K562 (cell line): ENCODE data around the gene BCR. TPM values are rescaled to one million over a fixed set of nuclear protein-coding genes. Genes with fewer than 3 reads are reported as not detected.
A peak's percentile ranks its signal among the peaks of the same experiment; 100 is the strongest.

ENCODE experiments used
- ATAC-seq: fragments of 200-7000 bp; cut with Tn5 transposase; 3 replicates; pipeline ENCODE4 v1.9.1; 2020; ENCODE audit warnings: moderate library complexity
- BruUV-seq: library from RNA; stranded (reverse); fragments of 400-500 nt; replicated peaks from 2 replicates; lab custom pipeline; 2021; lab: Mats Ljungman, UMichigan
- CTCF ChIA-PET: fragments of 300-600 bp; formaldehyde crosslinking; extraction: SDS; loops from one replicate; lab custom pipeline; 2021; ENCODE audit warnings: low intra/inter-chr PET ratio; lab: Yijun Ruan, JAX
- POLR2A ChIA-PET: fragments of 300-600, 350-650 bp; sonication (Branson Sonifier 250); formaldehyde crosslinking; extraction: SDS; loops from one replicate; lab custom pipeline; 2021; ENCODE audit warnings: antibody characterized with exemption, inconsistent platforms; lab: Yijun Ruan, JAX
- DNase-seq, 4 experiments: peaks; one replicate each; pipeline versions ENCODE4 v3.0.0 to v3.0.0-alpha.2; 2011 to 2018; ENCODE audit warnings: low spot score in 3 of 4, mixed read lengths in 3 of 4; ENCODE audit errors: extremely low read depth in 1 of 4
- FAIRE-seq: peaks from 2 replicates; lab custom pipeline; 2011; peaks lifted over from hg19 to GRCh38; lab: Jason Lieb, UNC
- H2AFZ ChIP-seq: 2 replicates; pipeline ENCODE4 v1.6.0; 2011; ENCODE audit warnings: low read depth, low read length, control low read depth, inconsistent platforms
- H3K27ac ChIP-seq: fragments of 200-600 bp; 3 replicates; pipeline ENCODE4 v1.8.0; 2011; ENCODE audit warnings: low read depth, mild to moderate bottlenecking, control low read depth, inconsistent platforms, low read length, moderate library complexity, mixed read lengths; ENCODE audit errors: extremely low read depth
- H3K27me3 ChIP-seq, 2 experiments: fragments of 300-600 bp in 1 of 2; 2 replicates in 1 of 2; 3 replicates in 1 of 2; pipeline versions ENCODE4 v1.6.0 to v1.8.0; 2011; ENCODE audit warnings: inconsistent platforms in 2 of 2, low read length in 2 of 2, mild to moderate bottlenecking in 1 of 2, mixed read lengths in 1 of 2, moderate library complexity in 1 of 2; ENCODE audit not compliant: control insufficient read depth in 2 of 2, insufficient read depth in 2 of 2
- H3K36me3 ChIP-seq: fragments of 300-600 bp; 3 replicates; pipeline ENCODE4 v1.8.0; 2011; ENCODE audit warnings: mild to moderate bottlenecking, low read length, inconsistent platforms; ENCODE audit not compliant: control insufficient read depth, insufficient read depth
- H3K4me1 ChIP-seq, 2 experiments: fragments of 200-600 bp in 1 of 2; replicated peaks in 1 of 2; 2 replicates in 1 of 2; 3 replicates in 1 of 2; pipeline versions ENCODE4 v1.5.1 to v1.8.0; 2011; ENCODE audit warnings: inconsistent platforms in 2 of 2, low read length in 2 of 2, mild to moderate bottlenecking in 1 of 2, mixed read lengths in 1 of 2, moderate library complexity in 1 of 2; ENCODE audit not compliant: control insufficient read depth in 2 of 2, insufficient read depth in 2 of 2
- H3K4me2 ChIP-seq: 2 replicates; pipeline ENCODE4 v1.6.1; 2011; ENCODE audit warnings: low read length, control low read depth, inconsistent platforms, mixed read lengths; ENCODE audit not compliant: insufficient read depth
- H3K4me3 ChIP-seq: fragments of 200-600 bp; sonication (generic), shearing (Covaris generic); 2 replicates; pipeline ENCODE4 v1.5.1; 2016; ENCODE audit warnings: control low read depth, inconsistent platforms
- H3K79me2 ChIP-seq: fragments of 200-600 bp; 3 replicates; pipeline ENCODE4 v1.8.0; 2011; ENCODE audit warnings: low read length, inconsistent platforms; ENCODE audit not compliant: control insufficient read depth, insufficient read depth
- H3K9ac ChIP-seq, 2 experiments: 2 replicates each; pipeline versions ENCODE4 v1.6.0 to v1.6.1; 2011; ENCODE audit warnings: low read depth in 2 of 2, low read length in 2 of 2, control low read depth in 1 of 2, inconsistent platforms in 1 of 2, mild to moderate bottlenecking in 1 of 2, mixed read lengths in 1 of 2; ENCODE audit not compliant: insufficient read depth in 1 of 2
- H3K9me1 ChIP-seq: one replicate; pipeline ENCODE4 v1.6.0; 2011; ENCODE audit warnings: inconsistent platforms, mild to moderate bottlenecking, low read length, moderate library complexity; ENCODE audit not compliant: control insufficient read depth, insufficient read depth
- H3K9me3 ChIP-seq: replicated peaks from 2 replicates; pipeline ENCODE4 v1.5.1; 2011; ENCODE audit warnings: low read depth, low read length, inconsistent platforms; ENCODE audit not compliant: control insufficient read depth, insufficient read depth
- H4K20me1 ChIP-seq: replicated peaks from 2 replicates; pipeline ENCODE4 v1.6.1; 2011; ENCODE audit warnings: low read length, inconsistent platforms, mixed read lengths; ENCODE audit not compliant: control insufficient read depth, insufficient read depth
- ELF2 ChIP-seq: fragments of 250-450 bp; sonication (Bioruptor Pico); IDR thresholded peaks from 2 replicates; pipeline ENCODE4 v1.5.0; 2021; ENCODE audit warnings: mild to moderate bottlenecking
- FOXP1 ChIP-seq: sonication (generic); formaldehyde crosslinking; IDR thresholded peaks from 2 replicates; pipeline ENCODE4 v1.8.0; 2022; ENCODE audit warnings: mild to moderate bottlenecking, missing genetic modification reagents
- KDM4B ChIP-seq, 2 experiments: fragments of 450-650 bp in 1 of 2; sonication (generic) in 1 of 2; IDR thresholded peaks; 2 replicates each; pipeline ENCODE4 v1.6.1; 2016 to 2017; ENCODE audit warnings: borderline replicate concordance in 2 of 2, antibody characterized with exemption in 1 of 2, low read depth in 1 of 2, mild to moderate bottlenecking in 1 of 2
- NR2C1 ChIP-seq, 2 experiments: fragments of 450-650 bp; IDR thresholded peaks; 2 replicates each; pipeline ENCODE4 v1.6.1; 2017; ENCODE audit warnings: mild to moderate bottlenecking in 2 of 2, antibody characterized with exemption in 1 of 2, inconsistent platforms in 1 of 2, missing compliant biosample characterization in 1 of 2, missing genetic modification characterization in 1 of 2
- SIX5 ChIP-seq, 2 experiments: IDR thresholded peaks; 2 replicates each; pipeline ENCODE4 v1.6.1; 2011; ENCODE audit warnings: low read length in 2 of 2, borderline replicate concordance in 1 of 2, low read depth in 1 of 2, mild to moderate bottlenecking in 1 of 2, moderate library complexity in 1 of 2; ENCODE audit not compliant: insufficient read depth in 1 of 2
- SMARCA4 ChIP-seq: fragments of 450-650 bp; IDR thresholded peaks from 2 replicates; pipeline ENCODE4 v1.6.1; 2016
- TCF7L2 ChIP-seq: fragments of 150-350 bp; IDR thresholded peaks from 2 replicates; pipeline ENCODE4 v1.6.1; 2016; ENCODE audit warnings: low read depth, mild to moderate bottlenecking, low read length, moderate library complexity
- XRCC4 ChIP-seq: IDR thresholded peaks from one replicate; pipeline ENCODE4 v1.6.1; 2011; ENCODE audit not compliant: insufficient read depth, insufficient read length; ENCODE audit errors: extremely low read depth
- ZKSCAN1 ChIP-seq: fragments of 150-350 bp; IDR thresholded peaks from 2 replicates; pipeline ENCODE4 v1.6.1; 2016; ENCODE audit warnings: low read depth, low read length
- ZNF253 ChIP-seq: fragments of 250-450 bp; sonication (Bioruptor Pico); conservative IDR thresholded peaks from 2 replicates; pipeline ENCODE4 v1.6.1; 2021; ENCODE audit warnings: mild to moderate bottlenecking
- ZNF57 ChIP-seq: fragments of 450-650 bp; formaldehyde crosslinking; IDR thresholded peaks from 2 replicates; pipeline ENCODE4 v1.4.0; 2020; ENCODE audit warnings: mild to moderate bottlenecking, moderate library complexity
- ZNF778 ChIP-seq: fragments of 450-650 bp; formaldehyde crosslinking; IDR thresholded peaks from 2 replicates; pipeline ENCODE4 v1.4.0; 2020; ENCODE audit warnings: mild to moderate bottlenecking, moderate library complexity
- WGBS: fragments of 100-300 bp; shearing (Covaris generic); methylation state at CpG from one replicate; pipeline ENCODE4 v1.1.6; 2016; ENCODE audit warnings: low coverage, mixed read lengths; ENCODE audit not compliant: insufficient coverage; ENCODE audit errors: missing lambda C conversion rate; 5-methylcytosine and 5-hydroxymethylcytosine counted together
- in situ Hi-C: fragments of 300-500 bp; cut with MboI; formaldehyde crosslinking; loops from 4 replicates; pipeline ENCODE4 v1.15.0; 2018; ENCODE audit warnings: inconsistent platforms, mixed read lengths
- intact Hi-C: fragments of 100-400 bp; cut with micrococcal nuclease; formaldehyde crosslinking; loops from 2 replicates; pipeline ENCODE4 v1.14.2; 2022
- polyA plus RNA-seq, 8 experiments: library from polyadenylated mRNA; depleted of rRNA in 4 of 8; stranded (reverse) in 5 of 8; unstranded in 3 of 8; fragments of >200 nt; fragmentation: Nextera tagmentation in 2 of 8; fragmentation: Illumina TruSeq in 1 of 8; extraction: Ambion mirVana in 2 of 8; extraction: Trizol in 1 of 8; gene quantifications; 2 replicates each; pipeline versions ENCODE4 v1.2.1 to v1.2.3, GENCODE V29; 2011 to 2014; ENCODE audit warnings: inconsistent platforms in 1 of 8, missing spikeins in 1 of 8
- total RNA-seq, 7 experiments: library from RNA; depleted of rRNA in 6 of 7; stranded (reverse); fragments of >200 nt in 6 of 7; fragmentation: Illumina TruSeq in 2 of 7; extraction: Trizol in 2 of 7; gene quantifications; 2 replicates each; pipeline versions ENCODE4 v1.2.1 to v1.2.3, GENCODE V29; 2011 to 2021; ENCODE audit warnings: low replicate concordance in 1 of 7
- TF ChIP-seq, protein P1 (sequence below), 3 experiments: IDR thresholded peaks in 2 of 3; conservative IDR thresholded peaks in 1 of 3; 2 replicates each; pipeline ENCODE4 v1.5.1; 2011 to 2012; ENCODE audit warnings: low read length in 3 of 3, mild to moderate bottlenecking in 3 of 3, control low read depth in 2 of 3, improper control_type of control experiment in 1 of 3, inconsistent platforms in 1 of 3, low read depth in 1 of 3, mixed read lengths in 1 of 3, moderate library complexity in 1 of 3; ENCODE audit not compliant: insufficient read depth in 2 of 3
- TF ChIP-seq, protein P2 (sequence below), 2 experiments: fragments of 450-650 bp in 1 of 2; sonication (generic) in 1 of 2; formaldehyde crosslinking; conservative IDR thresholded peaks; 2 replicates each; pipeline versions ENCODE4 v1.4.0 to v1.8.1; 2020 to 2022; ENCODE audit warnings: mild to moderate bottlenecking in 1 of 2, missing genetic modification reagents in 1 of 2
- TF ChIP-seq, protein P3 (sequence below): fragments of 250-450 bp; sonication (Bioruptor Pico); IDR thresholded peaks from 2 replicates; pipeline ENCODE4 v1.4.0; 2020; ENCODE audit warnings: mild to moderate bottlenecking, moderate library complexity

Gene BCR
- total and polyA plus RNA-seq, 9 of the 15 experiments (the other 6 are each of a cell fraction or from before 2014, with no cell fraction given), result 0.41 to 150 (median 45.6) TPM

DNA sequence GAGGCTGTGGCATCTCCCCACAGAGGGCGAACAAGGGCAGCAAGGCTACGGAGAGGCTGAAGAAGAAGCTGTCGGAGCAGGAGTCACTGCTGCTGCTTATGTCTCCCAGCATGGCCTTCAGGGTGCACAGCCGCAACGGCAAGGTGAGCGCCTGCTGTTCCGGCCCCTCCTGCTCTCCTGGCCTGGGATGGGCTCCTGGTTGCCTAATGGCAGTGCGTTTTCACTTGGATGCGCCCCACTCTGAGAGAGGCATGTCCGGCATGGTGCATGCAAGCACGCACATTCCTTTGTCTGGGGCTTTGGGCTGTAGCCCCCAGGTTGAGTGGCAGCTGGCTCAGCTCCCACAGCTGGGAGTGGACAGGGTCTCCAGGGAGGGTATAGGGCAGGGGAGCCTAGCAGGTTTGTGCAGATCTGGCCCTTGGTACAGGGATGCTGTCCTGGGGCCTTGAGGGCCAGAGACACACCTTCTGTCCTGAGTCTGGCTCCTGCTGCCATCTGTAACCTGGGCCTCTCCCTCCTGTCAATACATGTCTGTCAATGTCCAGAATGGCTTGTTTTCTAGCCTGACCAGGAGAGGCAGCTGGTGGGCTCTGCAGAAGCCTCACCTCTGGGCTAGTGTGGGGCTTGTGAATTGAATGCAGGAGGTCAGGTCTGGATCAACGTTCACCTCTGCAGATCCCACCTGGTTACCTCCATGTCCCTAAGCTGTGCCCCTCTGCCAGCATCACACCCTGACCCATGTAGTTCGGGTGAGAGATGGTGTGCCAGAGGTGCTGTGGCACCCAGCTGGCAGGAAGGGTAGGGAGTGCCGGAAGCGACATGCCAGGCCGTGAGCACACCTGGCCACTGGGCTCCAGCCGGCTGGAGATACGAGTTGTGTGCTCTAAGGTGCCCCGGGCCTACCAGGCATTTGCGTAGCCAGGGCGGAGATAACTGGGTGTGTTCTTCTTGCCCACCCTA is 107.1 kb downstream of the BCR start:
- in situ Hi-C loops (no loop called here), intact Hi-C loops (loop anchor here (10.0 kb wide), 1 partner anchor 443 kb away; no protein-coding TSS in a partner anchor)
- Histone ChIP-seq H3K9me1 (peaks cover 20% of the 10 kb centered on the region), H3K9me3 (no peaks in the 10 kb centered on the region), H3K79me2 (no peaks in the 10 kb centered on the region), H3K4me2 (no peak overlapping the region), H2AFZ (no peak overlapping the region), H4K20me1 (peaks cover 61% of the 10 kb centered on the region), H3K36me3 (peaks cover 80% of the 10 kb centered on the region; the same call in 2 of the 3 replicates), H3K27ac (no peak overlapping the region), H3K27me3 (no peaks in the 10 kb centered on the region), H3K4me1 (peaks cover 0 to 21% of the 10 kb centered on the region in 2 experiments; a peak in 1 of 5 replicates), H3K9ac (peak overlapping the region in 1 of 2 experiments; percentile 24; a peak in 2 of 4 replicates), H3K4me3 (no peak overlapping the region)
- 92% methylated on average over 21 of the region's 21 CpGs for WGBS
- FAIRE-seq, result no peak
- CTCF ChIA-PET, result interaction anchor here (15.3 kb wide), 1 partner anchor 110 kb away, joined by 800 read pairs; the partner anchor contains the start of gene BCR
- POLR2A ChIA-PET, result interaction anchor here (0.6 to 6.3 kb wide), 10 partner anchors 10 to 170 kb away, joined by 3 to 207 read pairs (median 5); partner anchors contain the start of genes BCR and RAB36
- no TSS peak for BruUV-seq
- no peak; the same call in 1 of the 3 replicates for ATAC-seq
- peak; percentile 23 to 74 (median 68) for DNase-seq
- no peak for TF ChIP-seq SMARCA4
- 0 out of 2 replicates have a peak, but pooled peaks have one; percentile 6 for TF ChIP-seq ZKSCAN1
- TF ChIP-seq, protein P1, sequence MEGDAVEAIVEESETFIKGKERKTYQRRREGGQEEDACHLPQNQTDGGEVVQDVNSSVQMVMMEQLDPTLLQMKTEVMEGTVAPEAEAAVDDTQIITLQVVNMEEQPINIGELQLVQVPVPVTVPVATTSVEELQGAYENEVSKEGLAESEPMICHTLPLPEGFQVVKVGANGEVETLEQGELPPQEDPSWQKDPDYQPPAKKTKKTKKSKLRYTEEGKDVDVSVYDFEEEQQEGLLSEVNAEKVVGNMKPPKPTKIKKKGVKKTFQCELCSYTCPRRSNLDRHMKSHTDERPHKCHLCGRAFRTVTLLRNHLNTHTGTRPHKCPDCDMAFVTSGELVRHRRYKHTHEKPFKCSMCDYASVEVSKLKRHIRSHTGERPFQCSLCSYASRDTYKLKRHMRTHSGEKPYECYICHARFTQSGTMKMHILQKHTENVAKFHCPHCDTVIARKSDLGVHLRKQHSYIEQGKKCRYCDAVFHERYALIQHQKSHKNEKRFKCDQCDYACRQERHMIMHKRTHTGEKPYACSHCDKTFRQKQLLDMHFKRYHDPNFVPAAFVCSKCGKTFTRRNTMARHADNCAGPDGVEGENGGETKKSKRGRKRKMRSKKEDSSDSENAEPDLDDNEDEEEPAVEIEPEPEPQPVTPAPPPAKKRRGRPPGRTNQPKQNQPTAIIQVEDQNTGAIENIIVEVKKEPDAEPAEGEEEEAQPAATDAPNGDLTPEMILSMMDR (IDR thresholded peaks at IDR 0.05 in 2 of 3, conservative IDR thresholded peaks at IDR 0.05 in 1 of 3; ENCODE audit: insufficient read depth in 2 of 3, low read depth in 1 of 3, low read length in 3 of 3), result 0 out of 6 replicates have a peak, but pooled peaks of 1 of the 3 experiments have one; percentile 3
- no peak for TF ChIP-seq ELF2 (CRISPR knock-in tag)
- TF ChIP-seq, protein P2, sequence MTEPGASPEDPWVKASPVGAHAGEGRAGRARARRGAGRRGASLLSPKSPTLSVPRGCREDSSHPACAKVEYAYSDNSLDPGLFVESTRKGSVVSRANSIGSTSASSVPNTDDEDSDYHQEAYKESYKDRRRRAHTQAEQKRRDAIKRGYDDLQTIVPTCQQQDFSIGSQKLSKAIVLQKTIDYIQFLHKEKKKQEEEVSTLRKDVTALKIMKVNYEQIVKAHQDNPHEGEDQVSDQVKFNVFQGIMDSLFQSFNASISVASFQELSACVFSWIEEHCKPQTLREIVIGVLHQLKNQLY (CRISPR knock-in tag; conservative IDR thresholded peaks at IDR 0.05), result peak in 1 of 2 experiments; percentile 77; a peak in 2 of 4 replicates
- TF ChIP-seq TCF7L2, result no peak
- no peak for TF ChIP-seq NR2C1 (IDR thresholded peaks at IDR 0.05)
- no peak for TF ChIP-seq NR2C1 (tag; IDR thresholded peaks at IDR 0.05)
- no peak for TF ChIP-seq KDM4B (IDR thresholded peaks at IDR 0.05; ENCODE audit: borderline replicate concordance in 2 of 2, low read depth in 1 of 2)
- TF ChIP-seq ZNF253 (CRISPR knock-in tag), result no peak
- TF ChIP-seq FOXP1 (CRISPR knock-in tag), result no peak
- 0 out of 4 replicates have a peak, but pooled peaks of 1 of the 2 experiments have one; percentile 9 for TF ChIP-seq SIX5 (IDR thresholded peaks at IDR 0.05; ENCODE audit: borderline replicate concordance in 1 of 2, insufficient read depth in 1 of 2, low read depth in 1 of 2, low read length in 2 of 2)
- TF ChIP-seq, protein P3, sequence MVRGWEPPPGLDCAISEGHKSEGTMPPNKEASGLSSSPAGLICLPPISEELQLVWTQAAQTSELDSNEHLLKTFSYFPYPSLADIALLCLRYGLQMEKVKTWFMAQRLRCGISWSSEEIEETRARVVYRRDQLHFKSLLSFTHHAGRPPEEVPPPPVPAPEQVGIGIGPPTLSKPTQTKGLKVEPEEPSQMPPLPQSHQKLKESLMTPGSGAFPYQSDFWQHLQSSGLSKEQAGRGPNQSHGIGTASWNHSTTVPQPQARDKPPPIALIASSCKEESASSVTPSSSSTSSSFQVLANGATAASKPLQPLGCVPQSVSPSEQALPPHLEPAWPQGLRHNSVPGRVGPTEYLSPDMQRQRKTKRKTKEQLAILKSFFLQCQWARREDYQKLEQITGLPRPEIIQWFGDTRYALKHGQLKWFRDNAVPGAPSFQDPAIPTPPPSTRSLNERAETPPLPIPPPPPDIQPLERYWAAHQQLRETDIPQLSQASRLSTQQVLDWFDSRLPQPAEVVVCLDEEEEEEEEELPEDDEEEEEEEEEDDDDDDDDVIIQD (CRISPR knock-in tag), result no peak
- TF ChIP-seq ZNF57 (CRISPR knock-in tag), result no peak
- TF ChIP-seq ZNF778 (CRISPR knock-in tag), result no peak
- no peak for TF ChIP-seq XRCC4
